DMS153 treated with DMSO at 0.1 percent for 48 hours (cell line): ENCODE results near the gene ASB7.

Experiments
- DNase-seq: peaks from one replicate; lab custom pipeline; 2025; ENCODE audit not compliant: unreplicated experiment; lab: John Stamatoyannopoulos, UW

The ASB7 gene

GRCh38 chr15:100683434-100683833 lies 81.0 kb downstream of the ASB7 start:
- no peak for DNase-seq

- no peak for DNase-seq
These were observed 82.2 kb downstream of the ASB7 start for GRCh38 chr15:100684591-100684990.

GRCh38 chr15:100686021-100686724 lies 83.8 kb downstream of the ASB7 start:
- no peak for DNase-seq

GRCh38 chr15:100686725-100687473 lies 84.5 kb downstream of the ASB7 start:
- DNase-seq, result no peak

- DNase-seq, result no peak
These were observed 85.3 kb downstream of the ASB7 start for GRCh38 chr15:100687582-100688141.

- no peak for DNase-seq
These were observed 86.2 kb downstream of the ASB7 start for GRCh38 chr15:100688549-100689120.

GRCh38 chr15:100689131-100689899 lies 86.9 kb downstream of the ASB7 start:
- no peak for DNase-seq

- no peak for DNase-seq
These were observed 87.8 kb downstream of the ASB7 start for GRCh38 chr15:100690032-100690794.

- DNase-seq, result no peak
These were observed 88.4 kb downstream of the ASB7 start for GRCh38 chr15:100690795-100691158.

- DNase-seq, result no peak
These were observed 88.9 kb downstream of the ASB7 start for GRCh38 chr15:100691321-100691720.

- no peak for DNase-seq
These were observed 89.9 kb downstream of the ASB7 start for GRCh38 chr15:100692246-100692645.

GRCh38 chr15:100692671-100693070 lies 90.3 kb downstream of the ASB7 start:
- DNase-seq, result no peak

GRCh38 chr15:100693451-100693850 lies 91.1 kb downstream of the ASB7 start:
- no peak for DNase-seq

- no peak for DNase-seq
These were observed 92.1 kb downstream of the ASB7 start for GRCh38 chr15:100694381-100695021.

GRCh38 chr15:100695048-100695447 lies 92.7 kb downstream of the ASB7 start:
- DNase-seq, result no peak

GRCh38 chr15:100696452-100696851 lies 94.1 kb downstream of the ASB7 start:
- no peak for DNase-seq
